Cardiac ventricle fibroblast (primary cell): ENCODE data around the gene PAPLN. TPM values are rescaled to one million over a fixed set of nuclear protein-coding genes. Genes with fewer than 3 reads are reported as not detected.

Experiments
- total RNA-seq: library from RNA; depleted of rRNA; stranded (reverse); fragments of >200 nt; gene quantifications from 2 replicates; pipeline ENCODE4 v1.2.3, GENCODE V29; 2015

The PAPLN gene
- 33.1 and 35.6 TPM in 2 replicates for total RNA-seq

GRCh38 chr14:73237219-73237785, at the start of gene PAPLN:
Gene PAPLN (plus strand): TSS chr14:73237506. CDS start chr14:73239779, 2,273 bp downstream.

Other genes with a start within 250 kb of the PAPLN start
- 19.3 and 20.4 TPM in 2 replicates for gene ZFYVE1, start 210.4 kb upstream of the PAPLN start, total RNA-seq
- 16.7 and 16.9 TPM in 2 replicates for gene RBM25, start 179.0 kb upstream of the PAPLN start, total RNA-seq
- gene PSEN1, start 101.0 kb upstream of the PAPLN start, total RNA-seq = 24.0 and 31.4 TPM in 2 replicates
- 27.8 and 35.0 TPM in 2 replicates for gene NUMB, start 221.0 kb downstream of the PAPLN start, total RNA-seq